Measurements from ENCODE around the gene VWA3B.

- no peak for TF ChIP-seq CTCF (IDR thresholded peaks at IDR 0.05; ENCODE audit: insufficient read depth, low read depth, low read length)
- TF ChIP-seq EZH2 (IDR thresholded peaks at IDR 0.05; ENCODE audit: insufficient read depth, low read length): no peak
These were observed 91.0 kb downstream of the VWA3B start for GRCh38 chr2:98177986-98178385.

Data from astrocyte (in vitro differentiated cells and primary cell).